ENCODE data around the gene MBD3L2B.

DNA sequence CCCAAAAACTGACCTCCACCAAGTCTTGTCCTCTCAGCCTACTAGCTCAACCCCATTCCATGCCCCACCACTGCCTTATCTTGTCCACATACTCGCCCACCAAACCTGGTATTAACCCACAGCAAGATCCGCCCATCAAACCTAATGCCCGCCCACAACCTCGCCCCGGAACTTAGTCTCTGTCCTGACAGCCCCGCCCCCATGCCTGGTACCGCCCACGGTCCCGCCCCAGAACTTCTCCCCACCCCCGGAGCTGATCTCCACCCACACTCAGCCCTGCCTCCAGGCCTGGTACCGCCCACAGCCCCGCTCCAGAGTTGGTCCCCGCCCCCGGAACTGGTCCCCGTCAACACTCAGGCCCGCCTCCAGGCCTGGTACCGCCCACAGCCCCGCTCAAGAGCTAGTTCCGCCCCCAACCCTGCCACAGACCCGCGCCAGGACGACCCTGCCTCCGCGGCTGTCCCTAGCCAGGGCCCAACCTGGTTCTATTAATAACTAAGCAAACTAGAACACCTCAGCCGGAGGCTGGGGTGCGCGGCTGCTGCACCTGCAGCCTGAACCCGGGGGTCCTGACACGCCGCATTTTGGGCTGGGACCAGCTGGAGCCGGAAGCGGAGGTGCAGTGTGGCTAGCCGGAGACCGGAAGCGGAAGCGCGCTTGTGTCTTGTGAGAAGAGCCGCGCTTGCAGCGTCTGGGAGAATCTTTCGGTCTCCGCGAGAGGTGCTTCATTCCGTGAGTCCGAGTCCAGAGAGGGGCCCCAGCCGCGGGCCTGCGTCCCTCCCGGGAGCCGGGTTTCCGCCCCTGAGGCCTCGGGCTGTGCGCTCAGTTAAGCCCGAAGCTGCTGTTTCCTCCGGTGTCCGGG lies 48.0 kb upstream of the MBD3L2B start, which contains the start of gene ZNF557:
- TF ChIP-seq CTCF (conservative IDR thresholded peaks at IDR 0.05; ENCODE audit: low read depth, low read length) (no peak), EZH2 (IDR thresholded peaks at IDR 0.05; ENCODE audit: borderline replicate concordance, low read depth, low read length, poor library complexity, severe bottlenecking) (no peak)

All from A673 (cell line).